ENCODE data around the gene C12orf76. TPM values are rescaled to one million over a fixed set of nuclear protein-coding genes. Genes with fewer than 3 reads are reported as not detected.

The C12orf76 gene
- total and polyA plus RNA-seq, 9 of the 15 experiments (the other 6 are each of a cell fraction or from before 2014, with no cell fraction given) = 6.3 to 38.6 (median 12.3) TPM

DNA sequence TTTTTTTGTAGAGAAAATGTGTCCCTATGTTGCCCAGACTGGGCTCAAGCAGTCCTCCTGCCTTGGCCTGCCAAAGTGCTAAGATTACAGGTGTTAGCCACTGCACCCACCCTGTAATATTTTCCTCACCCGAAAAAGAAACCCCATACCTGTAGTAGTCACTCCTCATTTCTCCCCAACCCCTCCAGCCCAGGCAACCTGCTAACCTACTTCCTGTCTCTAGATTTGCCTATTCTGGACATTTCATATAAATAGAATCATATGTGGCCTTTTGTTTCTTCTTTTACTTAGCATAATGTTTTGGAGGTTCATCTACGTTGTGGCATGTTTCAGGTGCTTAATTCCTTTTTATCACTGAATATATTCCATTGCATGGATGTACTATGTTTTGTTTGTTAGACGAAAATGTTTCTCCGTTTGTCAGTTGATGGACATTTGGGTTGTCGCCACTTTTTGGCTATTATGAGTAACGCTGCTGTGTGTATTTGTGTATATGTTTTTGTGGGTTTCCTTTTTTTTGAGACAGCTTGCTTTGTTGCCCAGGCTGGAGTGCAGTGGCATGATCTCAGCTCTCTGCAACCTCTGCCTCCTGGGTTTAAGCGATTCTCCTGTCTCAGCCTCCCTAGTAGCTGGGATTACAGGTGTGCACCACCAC is 42.9 kb downstream of the C12orf76 start:
- Histone ChIP-seq H3K27ac (ENCODE audit: extremely low read depth, low read depth, low read length) (no peak overlapping the region), H3K9ac (ENCODE audit: insufficient read depth in 1 of 2, low read depth in 2 of 2, low read length in 2 of 2) (no peak overlapping the region), H3K27me3 (ENCODE audit: control insufficient read depth in 2 of 2, insufficient read depth in 2 of 2, low read length in 2 of 2) (no peaks in the 10 kb centered on the region), H4K20me1 (replicated peaks; ENCODE audit: control insufficient read depth, insufficient read depth, low read length) (no peaks in the 10 kb centered on the region), H2AFZ (ENCODE audit: low read depth, low read length) (no peak overlapping the region), H3K4me3 (no peak overlapping the region), H3K9me3 (replicated peaks; ENCODE audit: control insufficient read depth, insufficient read depth, low read depth, low read length) (no peaks in the 10 kb centered on the region), H3K4me2 (ENCODE audit: insufficient read depth, low read length) (no peak overlapping the region), H3K9me1 (ENCODE audit: control insufficient read depth, insufficient read depth, low read length) (no peaks in the 10 kb centered on the region), H3K36me3 (ENCODE audit: control insufficient read depth, insufficient read depth, low read length) (peaks cover 8% of the 10 kb centered on the region), H3K4me1 (replicated peaks in 1 of 2; ENCODE audit: control insufficient read depth in 2 of 2, insufficient read depth in 2 of 2, low read length in 2 of 2) (peaks cover under 1 to 2% of the 10 kb centered on the region in 2 experiments; a peak in 1 of 5 replicates), H3K79me2 (ENCODE audit: control insufficient read depth, insufficient read depth, low read length) (peaks cover 26% of the 10 kb centered on the region)
- DNase-seq (ENCODE audit: extremely low read depth in 1 of 4, low spot score in 3 of 4) (no peak), FAIRE-seq (no peak), ATAC-seq (no peak)
- in situ Hi-C loops (cut with MboI) = no loop called here
- intact Hi-C loops (cut with micrococcal nuclease) = no loop called here
- CTCF ChIA-PET (ENCODE audit: low intra/inter-chr PET ratio) = no interaction called here
- no TSS peak for BruUV-seq (replicated peaks)
- TF ChIP-seq ADNP (tag; IDR thresholded peaks at IDR 0.05) = no peak
- TF ChIP-seq ZNF699 (CRISPR knock-in tag; IDR thresholded peaks at IDR 0.05; ENCODE audit: insufficient replicate concordance) = no peak
- TF ChIP-seq TAL1 (IDR thresholded peaks at IDR 0.05) = no peak
- TF ChIP-seq ZKSCAN8 (CRISPR knock-in tag; IDR thresholded peaks at IDR 0.05) = no peak
- no peak for TF ChIP-seq TBP (optimal IDR thresholded peaks at IDR 0.05; ENCODE audit: low read depth, low read length)
- POLR2A ChIA-PET = no interaction called here
- WGBS (ENCODE audit: insufficient coverage, low coverage, missing lambda C conversion rate) = 93% methylated on average over 7 of the region's 7 CpGs

- ATAC-seq (no peak), FAIRE-seq (no peak)
- H3K36me3 ChIP-seq (ENCODE audit: control insufficient read depth, insufficient read depth, low read length) = peaks cover 8% of the 10 kb centered on the region
- TF ChIP-seq POU5F1 (IDR thresholded peaks at IDR 0.05; ENCODE audit: borderline replicate concordance, low read depth, low read length, partially characterized antibody) (no peak), DACH1 (IDR thresholded peaks at IDR 0.05; ENCODE audit: partially characterized antibody) (no peak), PCBP1 (IDR thresholded peaks at IDR 0.05; ENCODE audit: low read depth, low read length, poor library complexity, severe bottlenecking) (no peak), FOSL1 (tag; conservative IDR thresholded peaks at IDR 0.05) (no peak), ZSCAN29 (IDR thresholded peaks at IDR 0.05) (no peak), ZKSCAN8 (CRISPR knock-in tag; IDR thresholded peaks at IDR 0.05) (no peak), ELK1 (CRISPR knock-in tag; IDR thresholded peaks at IDR 0.05) (no peak), ZNF740 (CRISPR knock-in tag; IDR thresholded peaks at IDR 0.05) (no peak), ZNF740 (tag; IDR thresholded peaks at IDR 0.05) (no peak)
These were observed 43.7 kb downstream of the C12orf76 start for GRCh38 chr12:110004598-110004997.

More at GRCh38 chr12:110004598-110004997, 43.7 kb downstream of the C12orf76 start:
- Histone ChIP-seq H4K20me1 (replicated peaks; ENCODE audit: control insufficient read depth, insufficient read depth, low read length) (no peaks in the 10 kb centered on the region), H3K9me3 (replicated peaks; ENCODE audit: control insufficient read depth, insufficient read depth, low read depth, low read length) (no peaks in the 10 kb centered on the region), H3K9ac (ENCODE audit: insufficient read depth in 1 of 2, low read depth in 2 of 2, low read length in 2 of 2) (no peak overlapping the region), H3K9me1 (ENCODE audit: control insufficient read depth, insufficient read depth, low read length) (no peaks in the 10 kb centered on the region), H3K4me1 (replicated peaks in 1 of 2; ENCODE audit: control insufficient read depth in 2 of 2, insufficient read depth in 2 of 2, low read length in 2 of 2) (peaks cover 6 to 10% of the 10 kb centered on the region in 2 experiments; a peak in 3 of 5 replicates), H2AFZ (ENCODE audit: low read depth, low read length) (no peak overlapping the region), H3K27ac (ENCODE audit: extremely low read depth, low read depth, low read length) (no peak overlapping the region), H3K27me3 (ENCODE audit: control insufficient read depth in 2 of 2, insufficient read depth in 2 of 2, low read length in 2 of 2) (no peaks in the 10 kb centered on the region), H3K79me2 (ENCODE audit: control insufficient read depth, insufficient read depth, low read length) (peaks cover 34% of the 10 kb centered on the region), H3K4me3 (no peak overlapping the region), H3K4me2 (ENCODE audit: insufficient read depth, low read length) (no peak overlapping the region)
- no peak for DNase-seq (ENCODE audit: extremely low read depth in 1 of 4, low spot score in 3 of 4)
- in situ Hi-C loops (cut with MboI) (no loop called here), intact Hi-C loops (cut with micrococcal nuclease) (no loop called here)
- WGBS (ENCODE audit: insufficient coverage, low coverage, missing lambda C conversion rate) = 69% methylated on average over 4 of the region's 4 CpGs
- POLR2A ChIA-PET = interaction anchor here (0.6 to 1.2 kb wide), 4 partner anchors 8 to 276 kb away, joined by 3 to 4 read pairs (median 4); no protein-coding TSS in a partner anchor
- CTCF ChIA-PET (ENCODE audit: low intra/inter-chr PET ratio) = interaction anchor here (0.5 kb wide), 1 partner anchor 1549 kb away, joined by 4 read pairs; no protein-coding TSS in a partner anchor
- no TSS peak for BruUV-seq (replicated peaks)

All from K562 (cell line).